Hematopoietic multipotent progenitor cell treated with erythropoietin and hydrocortisone succinate and interleukin-3 and kit ligand, for 17 days (in vitro differentiated cells): ENCODE measurements around the gene LAMA1.
"Not testable (repeated sequence)": the region's sequence is repeated elsewhere in the genome, so short reads cannot be mapped to it uniquely, and the experiment has no call there.

Source experiments
- DNase-seq: peaks from one replicate; pipeline ENCODE4 v3.0.0-alpha.2; 2015; ENCODE audit warnings: low spot score

LAMA1 gene

GRCh38 chr18:6947338-6948030, 170.1 kb downstream of the LAMA1 start:
- DNase-seq, result no peak

- no peak for DNase-seq
These were observed 174.5 kb downstream of the LAMA1 start for GRCh38 chr18:6943143-6943542.

GRCh38 chr18:6942742-6943141, 174.9 kb downstream of the LAMA1 start:
- DNase-seq, result no peak

GRCh38 chr18:6941996-6942395, 175.6 kb downstream of the LAMA1 start:
- no peak for DNase-seq

GRCh38 chr18:6940451-6940850, 177.1 kb downstream of the LAMA1 start:
- no peak for DNase-seq

- DNase-seq, result no peak
These were observed 177.6 kb downstream of the LAMA1 start for GRCh38 chr18:6939972-6940371.

- not testable (repeated sequence) for DNase-seq
These were observed 179.2 kb downstream of the LAMA1 start for GRCh38 chr18:6938403-6938802.

- no peak for DNase-seq
These were observed 179.6 kb downstream of the LAMA1 start for GRCh38 chr18:6938003-6938402.

GRCh38 chr18:6934859-6935258, 182.7 kb downstream of the LAMA1 start:
- DNase-seq, result no peak

GRCh38 chr18:6929370-6930102, 188.1 kb downstream of the LAMA1 start:
- DNase-seq, result no peak

- DNase-seq, result no peak
These were observed 189.2 kb downstream of the LAMA1 start for GRCh38 chr18:6928359-6928758.

- no peak for DNase-seq
These were observed 190.4 kb downstream of the LAMA1 start for GRCh38 chr18:6927153-6927552.

- no peak for DNase-seq
These were observed 194.4 kb downstream of the LAMA1 start for GRCh38 chr18:6923220-6923619.

GRCh38 chr18:6921571-6921970, 196.0 kb downstream of the LAMA1 start:
- no peak for DNase-seq

GRCh38 chr18:6920099-6920955, 197.3 kb downstream of the LAMA1 start:
- no peak for DNase-seq

GRCh38 chr18:6917072-6917471, 200.5 kb downstream of the LAMA1 start:
- DNase-seq, result no peak

GRCh38 chr18:6901286-6901926, 216.2 kb downstream of the LAMA1 start:
- no peak for DNase-seq

- DNase-seq, result no peak
These were observed 225.8 kb downstream of the LAMA1 start for GRCh38 chr18:6891788-6892187.
